ENCODE results near the gene NPC1. TPM values are rescaled to one million over a fixed set of nuclear protein-coding genes. Genes with fewer than 3 reads are reported as not detected.
"Not testable (repeated sequence)": the region's sequence is repeated elsewhere in the genome, so short reads cannot be mapped to it uniquely, and the experiment has no call there.

The NPC1 gene
- total and polyA plus RNA-seq, 12 donors, result 8.9 to 34.4 (median 13.3) TPM

DNA sequence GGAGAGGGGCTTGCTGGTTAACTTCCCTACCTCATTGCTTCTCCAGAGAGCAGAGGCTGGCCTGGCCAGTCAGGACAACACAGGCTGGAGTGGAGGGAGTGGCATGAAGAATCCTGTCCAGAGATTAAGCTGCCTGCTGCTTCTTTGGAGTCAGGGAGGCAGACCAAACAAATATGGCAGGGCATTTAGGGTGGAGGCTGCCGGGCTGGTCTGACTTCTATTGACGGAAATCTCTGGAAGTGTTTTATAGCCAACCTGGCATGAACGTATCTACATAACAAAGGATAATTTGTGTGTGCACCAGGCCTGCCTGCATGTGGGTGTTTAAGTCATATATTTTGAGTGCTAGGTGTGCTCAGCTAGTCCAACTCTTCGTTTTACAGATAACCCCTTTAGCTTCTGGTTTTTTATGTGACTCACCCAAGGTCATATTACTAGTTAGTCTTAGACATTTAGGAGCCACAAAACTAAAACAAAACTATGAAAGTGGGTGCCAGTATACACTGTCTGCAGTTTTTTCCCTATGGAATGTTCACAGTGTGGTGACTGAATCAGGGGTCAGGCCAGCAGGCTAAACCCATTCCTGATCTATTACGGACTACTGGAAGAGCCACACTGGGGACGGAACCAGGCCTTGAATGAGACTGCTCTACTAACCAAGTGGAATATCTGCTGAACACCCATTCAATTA lies 5.5 kb downstream of the NPC1 start:
- TF ChIP-seq, protein P1, sequence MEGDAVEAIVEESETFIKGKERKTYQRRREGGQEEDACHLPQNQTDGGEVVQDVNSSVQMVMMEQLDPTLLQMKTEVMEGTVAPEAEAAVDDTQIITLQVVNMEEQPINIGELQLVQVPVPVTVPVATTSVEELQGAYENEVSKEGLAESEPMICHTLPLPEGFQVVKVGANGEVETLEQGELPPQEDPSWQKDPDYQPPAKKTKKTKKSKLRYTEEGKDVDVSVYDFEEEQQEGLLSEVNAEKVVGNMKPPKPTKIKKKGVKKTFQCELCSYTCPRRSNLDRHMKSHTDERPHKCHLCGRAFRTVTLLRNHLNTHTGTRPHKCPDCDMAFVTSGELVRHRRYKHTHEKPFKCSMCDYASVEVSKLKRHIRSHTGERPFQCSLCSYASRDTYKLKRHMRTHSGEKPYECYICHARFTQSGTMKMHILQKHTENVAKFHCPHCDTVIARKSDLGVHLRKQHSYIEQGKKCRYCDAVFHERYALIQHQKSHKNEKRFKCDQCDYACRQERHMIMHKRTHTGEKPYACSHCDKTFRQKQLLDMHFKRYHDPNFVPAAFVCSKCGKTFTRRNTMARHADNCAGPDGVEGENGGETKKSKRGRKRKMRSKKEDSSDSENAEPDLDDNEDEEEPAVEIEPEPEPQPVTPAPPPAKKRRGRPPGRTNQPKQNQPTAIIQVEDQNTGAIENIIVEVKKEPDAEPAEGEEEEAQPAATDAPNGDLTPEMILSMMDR (IDR thresholded peaks at IDR 0.05), result no peak
- peaks cover 0 to 21% (median 0%) of the 10 kb centered on the region in 9 donors for H3K36me3 ChIP-seq
- no peak overlapping the region for H3K27ac ChIP-seq
- 92 to 94% methylated on average over 6 of the region's 6 CpGs for WGBS, 2 donors
- peaks cover 0 to 72% (median 22%) of the 10 kb centered on the region in 9 donors for H3K4me1 ChIP-seq
- H3K27me3 ChIP-seq, result no peaks in the 10 kb centered on the region
- H3K4me3 ChIP-seq, result no peak overlapping the region
- intact Hi-C loops (cut with DNase I), result loop anchor here in 1 of 10 donors (5.0 kb wide), 1 partner anchor 64 kb away; no protein-coding TSS in a partner anchor
- no peak for DNase-seq
- ATAC-seq, result no peak
- no peaks in the 10 kb centered on the region for H3K9me3 ChIP-seq

DNA sequence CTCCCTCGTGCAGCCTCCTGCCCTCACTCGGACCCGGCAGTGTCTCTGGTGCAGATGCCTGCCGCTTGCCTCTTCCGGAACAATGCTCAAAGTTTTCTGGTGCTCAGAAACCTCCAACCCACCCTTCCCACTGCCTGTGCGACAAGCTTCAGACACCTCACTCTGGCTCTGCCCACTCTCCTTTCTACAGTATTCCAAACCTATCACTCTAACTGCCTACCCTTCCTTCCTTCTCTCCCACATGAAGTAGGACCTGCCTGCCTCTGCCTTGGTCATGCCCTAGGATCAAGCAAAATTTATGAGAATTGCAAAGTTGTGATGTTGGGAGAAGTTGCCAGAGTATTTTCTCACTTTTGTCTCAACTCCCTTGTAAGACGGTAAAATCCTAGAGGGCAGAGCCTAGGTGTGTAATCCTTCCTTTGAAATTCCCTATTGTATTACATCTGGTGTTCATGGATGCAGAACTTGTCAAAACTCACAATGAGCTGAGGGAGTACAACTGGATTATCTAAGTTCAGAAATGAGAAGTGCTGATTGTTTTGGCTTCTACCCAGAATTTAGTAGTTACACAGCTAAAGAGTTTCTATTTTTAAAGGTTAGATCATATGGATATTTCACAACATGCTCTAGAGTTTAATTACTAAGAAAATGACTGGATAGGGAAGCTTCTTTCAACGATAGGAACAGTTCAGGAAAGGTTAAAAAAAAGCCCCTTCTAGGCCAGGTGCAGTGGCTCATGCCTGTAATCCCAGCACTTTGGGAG lies 7.2 kb downstream of the NPC1 start:
- DNase-seq (no peak), ATAC-seq (peak in 4 of 8 donors; percentile 12 to 57 (median 27))
- no peaks in the 10 kb centered on the region for H3K27me3 ChIP-seq
- no peak overlapping the region for H3K27ac ChIP-seq
- H3K9me3 ChIP-seq, result no peaks in the 10 kb centered on the region
- WGBS, 2 donors, result 83 to 86% methylated on average over 8 of the region's 8 CpGs
- H3K36me3 ChIP-seq, result peaks cover 0 to 29% (median 0%) of the 10 kb centered on the region in 9 donors
- H3K4me1 ChIP-seq, result peaks cover 0 to 69% (median 21%) of the 10 kb centered on the region in 9 donors
- intact Hi-C loops (cut with DNase I), result no loop called here
- TF ChIP-seq, protein P1 (IDR thresholded peaks at IDR 0.05), result no peak
- no peak overlapping the region for H3K4me3 ChIP-seq

DNA sequence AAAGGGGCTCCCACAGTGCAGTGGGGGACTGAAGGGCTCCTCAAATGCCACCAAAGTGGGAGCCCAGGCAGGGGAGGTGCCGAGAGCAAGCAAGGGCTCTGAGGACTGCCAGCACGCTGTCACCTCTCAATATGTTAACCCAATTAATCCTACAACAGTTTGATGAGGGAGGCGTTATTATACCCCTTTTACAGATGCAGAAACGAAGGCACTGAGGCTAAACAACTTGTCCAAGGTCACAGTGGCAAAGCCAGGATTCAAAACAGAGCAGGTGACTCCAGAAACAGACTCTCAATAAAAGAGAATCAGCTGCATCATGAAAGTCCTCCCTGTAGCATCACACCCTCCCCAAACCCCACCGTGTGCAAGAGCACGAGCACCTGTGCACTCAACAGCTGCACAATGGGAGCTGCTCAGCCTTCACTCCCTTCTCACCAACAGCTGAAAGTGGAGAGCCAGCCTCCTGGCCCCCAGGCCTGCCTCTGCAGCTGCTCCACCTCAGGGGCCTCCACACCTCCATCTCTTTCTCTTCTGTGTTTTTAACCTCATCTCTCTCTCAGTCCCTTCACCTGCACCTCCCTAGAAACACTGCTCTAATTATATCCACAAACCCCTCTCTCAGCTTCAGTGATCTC lies 8.1 kb downstream of the NPC1 start:
- no peaks in the 10 kb centered on the region for H3K27me3 ChIP-seq
- H3K4me1 ChIP-seq, result peaks cover 0 to 69% (median 25%) of the 10 kb centered on the region in 9 donors
- intact Hi-C loops (cut with DNase I), result no loop called here
- no peak for ATAC-seq
- H3K4me3 ChIP-seq, result no peak overlapping the region
- DNase-seq, result no peak
- no peaks in the 10 kb centered on the region for H3K9me3 ChIP-seq
- H3K36me3 ChIP-seq, result peaks cover 0 to 32% (median 0%) of the 10 kb centered on the region in 9 donors
- TF ChIP-seq, protein P1 (IDR thresholded peaks at IDR 0.05), result no peak
- WGBS, 2 donors, result 93 to 95% methylated on average over 6 of the region's 6 CpGs
- H3K27ac ChIP-seq, result no peak overlapping the region

DNA sequence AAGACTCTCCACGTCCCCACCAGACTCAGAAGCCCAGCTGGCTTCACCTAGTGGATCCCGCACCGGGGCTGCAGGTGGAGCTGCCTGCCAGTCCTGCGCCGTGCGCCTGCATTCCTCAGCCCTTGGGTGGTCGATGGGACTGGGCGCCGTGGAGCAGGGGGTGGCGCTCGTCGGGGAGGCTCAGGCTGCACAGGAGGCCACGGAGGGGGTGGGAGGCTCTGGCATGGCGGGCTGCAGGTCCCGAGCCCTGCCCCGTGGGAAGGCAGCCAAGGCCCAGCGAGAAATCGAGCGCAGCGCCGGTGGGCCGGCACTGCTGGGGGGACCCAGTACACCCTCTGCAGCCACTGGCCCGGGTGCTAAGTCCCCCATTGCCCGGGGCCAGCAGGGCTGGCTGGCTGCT lies 8.8 kb downstream of the NPC1 start:
- WGBS, 2 donors, result 97 to 98% methylated on average over 20 to 23 of the region's 24 CpGs
- DNase-seq; H3K4me3 ChIP-seq; H3K9me3 ChIP-seq; intact Hi-C loops (cut with DNase I); ATAC-seq; H3K27me3 ChIP-seq; H3K27ac ChIP-seq: not testable (repeated sequence)
- Histone ChIP-seq H3K4me1 (peaks cover 0 to 70% (median 29%) of the 10 kb centered on the region in 9 donors), H3K36me3 (peaks cover 0 to 39% (median 0%) of the 10 kb centered on the region in 9 donors)
